GM21360 (cell line): ENCODE data around the gene MYO5C.
A peak's percentile ranks its signal among the peaks of the same experiment; 100 is the strongest.
"Not testable (repeated sequence)": the region's sequence is repeated elsewhere in the genome, so short reads cannot be mapped to it uniquely, and the experiment has no call there.

Source experiments
- ATAC-seq: cut with Tn5 transposase; IDR thresholded peaks from one replicate; pipeline ENCODE4 v1.9.1; 2021; ENCODE audit warnings: mild to moderate bottlenecking, moderate library complexity; ENCODE audit not compliant: unreplicated experiment

Gene MYO5C

DNA sequence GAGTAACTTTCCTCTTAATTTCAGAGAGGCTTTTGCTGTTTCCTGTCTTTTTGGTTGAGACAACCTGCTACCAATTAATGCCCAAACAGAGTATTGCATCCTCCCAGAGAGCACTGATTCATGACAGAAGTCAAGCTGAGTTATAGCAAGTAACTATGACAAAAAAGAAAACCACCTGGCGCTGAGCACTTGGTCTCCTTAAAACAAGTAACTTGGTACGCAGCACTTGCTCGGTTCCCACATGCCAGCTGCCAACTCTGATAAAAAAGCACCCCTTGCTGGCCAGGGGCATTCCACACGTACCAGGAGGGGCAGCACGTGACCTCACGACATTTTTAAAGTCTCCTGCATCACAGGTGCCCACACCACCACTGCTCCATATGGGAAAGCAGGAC, 13.5 kb upstream of the MYO5C start:
- ATAC-seq, result peak; percentile 56

DNA sequence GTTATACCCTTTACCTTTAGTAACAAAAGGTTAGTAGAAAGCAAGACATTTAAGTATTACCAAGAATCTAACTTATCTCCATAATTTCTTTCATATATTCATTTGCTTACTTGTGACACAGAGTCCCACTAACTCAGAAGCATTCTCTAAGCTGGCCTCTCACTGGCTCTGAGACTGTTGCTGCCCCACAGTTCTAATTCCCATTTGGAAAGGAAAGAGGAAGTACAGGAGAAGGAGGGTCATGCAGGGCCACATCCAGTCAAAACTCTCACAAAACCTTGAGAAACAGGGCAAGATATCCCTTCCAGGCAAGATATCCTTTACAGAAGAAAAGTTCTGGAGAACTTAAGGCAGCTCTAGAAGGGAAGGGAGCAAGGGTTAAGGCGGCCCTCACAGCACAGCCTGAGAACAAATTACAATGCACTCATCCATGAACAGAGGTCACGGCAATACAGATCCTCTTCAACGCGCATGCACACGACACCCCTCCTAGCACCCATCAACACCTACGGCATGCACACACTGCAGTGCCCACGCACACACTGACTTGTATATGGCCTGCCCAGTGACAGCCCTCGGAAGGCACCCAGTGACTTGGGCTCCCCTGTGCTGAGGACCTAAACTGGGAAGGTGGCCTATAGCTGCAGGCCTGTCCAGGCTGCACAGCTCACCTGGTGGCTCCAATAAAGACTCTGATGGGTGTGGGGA, 13.0 kb upstream of the MYO5C start:
- ATAC-seq, result peak; percentile 81

DNA sequence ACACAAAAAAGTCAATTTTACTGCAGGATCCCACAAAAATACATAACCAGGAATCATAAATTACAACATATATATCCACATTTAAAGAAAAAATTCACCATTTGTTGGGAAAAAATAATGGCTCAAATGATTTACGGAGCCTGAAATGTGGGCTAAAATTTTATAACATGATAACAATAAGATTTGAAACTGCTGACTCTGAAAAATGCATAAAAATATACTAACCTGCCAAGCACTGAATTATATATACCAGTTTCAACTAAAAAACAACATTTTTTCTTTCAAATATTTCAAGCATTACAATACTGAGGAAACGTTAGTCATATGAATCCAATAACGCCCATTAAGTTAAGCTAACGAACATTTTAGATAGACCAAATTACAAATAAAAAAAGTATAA, 12.2 kb upstream of the MYO5C start:
- no peak for ATAC-seq

DNA sequence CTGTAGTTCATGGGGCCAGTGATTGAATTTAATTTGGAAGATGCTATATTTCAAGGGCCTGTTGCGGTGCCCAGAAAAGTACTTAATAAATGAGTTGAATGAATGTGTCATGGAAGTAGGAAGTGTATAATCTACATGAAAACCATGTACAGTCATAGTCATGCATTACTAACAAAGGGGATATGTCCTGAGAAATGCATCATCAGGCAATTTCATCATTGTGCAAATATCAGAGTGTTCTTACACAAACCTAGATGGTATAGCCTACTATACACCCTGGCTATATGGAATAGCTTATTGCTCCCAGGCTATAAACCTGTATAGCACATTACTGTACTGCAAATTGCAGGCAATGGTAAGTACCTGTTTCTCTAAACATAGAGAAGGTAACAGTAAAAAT, 10.7 kb upstream of the MYO5C start:
- no peak for ATAC-seq

DNA sequence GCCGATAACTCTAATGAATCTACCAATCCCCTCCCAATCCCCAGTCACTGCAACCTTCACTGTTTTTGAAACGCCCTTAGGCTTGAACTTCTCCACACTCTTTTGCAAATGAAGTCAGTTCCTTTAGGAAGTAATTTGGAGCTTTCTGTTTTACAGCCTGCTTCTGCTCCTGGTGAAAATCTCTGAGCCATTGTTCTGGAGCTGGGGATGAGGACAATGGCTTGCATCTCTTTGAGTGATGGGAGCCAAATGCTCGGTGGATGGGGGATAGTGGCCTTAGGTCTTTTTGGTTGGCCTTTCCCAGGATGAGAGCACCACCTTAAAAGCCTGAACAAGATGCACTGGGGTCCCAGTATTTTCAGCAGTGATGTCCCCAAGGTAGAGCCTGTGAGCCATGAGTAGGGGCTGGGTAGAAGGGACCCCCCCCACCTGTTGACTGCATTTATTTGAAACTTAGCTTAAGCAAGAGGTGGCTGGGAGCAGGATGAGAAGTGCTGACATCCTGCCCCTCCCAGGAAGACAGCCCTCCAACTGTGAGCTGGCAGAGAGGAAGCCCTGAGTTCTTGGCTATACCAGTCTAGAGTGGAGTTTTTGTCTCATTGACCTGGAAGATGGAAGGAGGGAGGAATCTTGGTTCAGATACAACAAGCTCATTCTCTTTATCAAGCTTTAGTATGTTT, 7.6 kb upstream of the MYO5C start:
- no peak for ATAC-seq

DNA sequence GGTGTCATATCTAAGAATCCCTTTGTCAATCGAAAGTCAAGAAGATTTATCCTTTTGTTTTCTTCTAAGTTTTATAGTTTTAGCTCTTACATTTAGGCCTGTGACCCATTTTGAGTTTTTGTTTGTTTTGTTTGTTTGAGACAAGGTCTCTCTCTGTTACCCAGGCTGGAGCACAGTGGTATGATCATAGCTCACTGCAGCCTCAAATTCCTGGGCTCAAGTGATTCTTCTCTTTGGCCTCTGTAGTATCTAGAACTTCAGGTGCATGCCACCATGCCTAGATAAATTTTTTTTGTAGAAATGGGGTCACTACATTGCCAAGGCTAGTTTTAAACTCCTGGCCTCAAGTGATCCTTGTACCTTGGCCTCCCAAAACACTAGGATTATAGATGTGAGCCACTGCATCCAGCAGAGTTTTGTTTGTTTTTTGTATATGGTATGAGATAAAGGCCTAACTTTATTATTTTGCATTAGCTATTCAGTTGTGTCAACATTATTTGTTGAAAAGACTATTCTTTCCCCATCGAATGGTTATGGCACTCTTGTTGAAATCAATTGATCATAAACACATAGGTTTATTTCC, 5.8 kb upstream of the MYO5C start:
- ATAC-seq, result no peak

DNA sequence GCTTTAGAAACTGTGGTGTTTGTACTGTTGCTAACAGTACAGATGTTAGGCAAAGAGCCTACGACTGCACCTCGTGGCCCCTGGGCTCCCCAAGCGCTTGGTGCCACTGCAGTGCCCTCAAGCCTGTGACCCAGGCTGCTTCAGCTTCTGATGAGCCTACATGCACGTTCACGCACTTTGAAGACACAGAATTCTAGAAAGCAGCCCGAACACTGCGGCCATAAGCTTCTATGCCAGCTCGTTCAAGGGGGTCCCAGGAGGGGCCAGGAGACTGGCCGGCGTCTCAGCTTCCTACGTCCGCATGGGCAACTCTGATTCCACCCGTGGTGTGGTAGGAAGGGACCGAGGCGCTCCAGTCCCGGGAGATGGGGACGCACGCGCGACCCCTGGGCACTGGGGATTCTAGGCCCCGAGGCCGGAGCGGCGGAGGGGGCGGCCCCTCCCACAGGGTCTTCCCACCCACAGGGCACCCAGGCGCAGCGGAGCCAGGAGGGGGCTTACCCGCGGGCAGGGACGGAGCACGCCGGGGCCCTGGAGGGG, 653 bp downstream of the MYO5C start:
- no peak for ATAC-seq

DNA sequence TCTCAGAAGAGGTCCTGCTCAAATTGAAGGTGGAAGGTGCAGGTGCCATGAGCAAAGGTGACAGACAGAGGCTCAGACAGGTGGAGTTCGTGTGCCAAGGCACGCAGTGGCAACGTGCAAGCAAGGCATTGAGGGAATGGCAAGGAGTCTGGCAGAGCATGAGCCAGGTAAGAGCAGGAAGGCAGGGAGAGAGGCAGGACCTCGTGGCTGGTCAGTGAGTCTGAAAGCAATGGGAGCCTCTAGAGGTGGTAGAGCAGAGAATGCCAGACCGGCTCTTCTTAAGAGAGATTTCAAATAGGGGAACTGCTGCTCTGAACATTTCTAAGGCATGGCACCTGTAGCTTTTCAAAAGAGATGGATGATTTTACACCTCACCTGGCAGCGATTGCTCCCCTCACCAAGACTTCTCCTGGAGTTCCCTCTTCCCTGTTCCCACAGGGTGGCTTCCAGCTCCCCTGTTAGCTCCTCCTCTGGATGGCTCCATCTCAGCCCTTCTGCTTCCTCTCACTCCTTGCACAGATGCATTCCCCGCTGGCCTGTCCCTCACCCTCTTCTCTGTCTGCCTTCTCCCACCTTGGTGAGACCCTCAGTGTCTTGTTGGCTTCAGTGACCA, 2.7 kb downstream of the MYO5C start:
- no peak for ATAC-seq

DNA sequence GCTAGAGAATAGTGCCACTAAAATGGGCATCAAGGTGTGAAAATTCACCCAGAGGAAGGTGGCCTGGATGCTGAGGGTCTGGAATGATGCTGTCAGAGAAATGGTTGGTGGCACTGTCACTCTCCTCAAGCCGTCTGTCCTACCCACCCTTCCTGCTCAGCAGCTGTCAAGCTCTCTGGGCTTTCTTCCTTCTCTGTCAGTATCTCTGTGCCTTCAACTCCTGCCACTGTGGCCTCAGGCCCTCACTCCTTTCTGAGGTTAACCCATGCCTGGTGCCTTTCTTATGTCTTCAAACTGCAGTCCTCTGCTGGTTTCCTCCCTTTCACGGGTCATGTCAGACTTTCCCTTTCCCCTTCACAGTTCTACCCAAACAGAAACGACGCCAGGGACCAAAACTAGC, 4.4 kb downstream of the MYO5C start:
- no peak for ATAC-seq

DNA sequence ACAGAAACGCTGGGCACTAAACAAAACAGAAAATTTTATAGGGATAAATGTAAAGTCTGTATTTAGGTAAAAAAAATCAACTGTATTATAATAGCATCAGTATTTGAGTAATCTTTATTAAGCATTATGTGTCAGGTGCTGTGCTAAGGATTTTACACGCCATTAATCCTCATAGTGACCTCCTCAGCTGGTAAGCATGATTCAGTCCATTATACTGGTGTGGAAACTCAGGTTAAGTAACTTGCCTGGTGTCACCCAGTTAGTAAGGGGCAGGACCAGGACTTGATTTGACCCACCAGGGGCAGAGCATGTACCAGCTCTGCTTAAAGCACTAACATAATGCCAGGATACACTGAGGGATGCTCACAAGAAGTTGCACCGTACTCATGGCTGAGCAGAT, 4.8 kb downstream of the MYO5C start:
- no peak for ATAC-seq

DNA sequence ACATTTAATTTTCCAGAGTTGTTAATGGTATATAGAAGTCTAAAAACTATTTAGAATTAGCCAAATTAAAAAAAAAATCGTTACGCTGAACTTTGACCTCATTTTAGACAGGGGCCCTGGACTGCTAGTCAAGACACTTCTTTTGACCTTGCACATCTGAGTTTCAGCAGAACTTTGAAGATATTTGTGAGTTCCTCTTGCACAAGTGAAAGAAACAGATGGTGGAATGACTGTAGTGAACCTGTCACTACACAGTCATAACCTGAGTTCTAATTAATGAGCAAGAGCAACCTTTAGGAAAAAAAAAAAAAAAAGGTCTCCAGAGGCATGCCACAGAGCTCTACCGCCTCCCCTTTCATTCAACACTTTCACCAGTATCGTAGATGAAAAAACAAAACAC, 5.3 kb downstream of the MYO5C start:
- peak; percentile 60 for ATAC-seq

DNA sequence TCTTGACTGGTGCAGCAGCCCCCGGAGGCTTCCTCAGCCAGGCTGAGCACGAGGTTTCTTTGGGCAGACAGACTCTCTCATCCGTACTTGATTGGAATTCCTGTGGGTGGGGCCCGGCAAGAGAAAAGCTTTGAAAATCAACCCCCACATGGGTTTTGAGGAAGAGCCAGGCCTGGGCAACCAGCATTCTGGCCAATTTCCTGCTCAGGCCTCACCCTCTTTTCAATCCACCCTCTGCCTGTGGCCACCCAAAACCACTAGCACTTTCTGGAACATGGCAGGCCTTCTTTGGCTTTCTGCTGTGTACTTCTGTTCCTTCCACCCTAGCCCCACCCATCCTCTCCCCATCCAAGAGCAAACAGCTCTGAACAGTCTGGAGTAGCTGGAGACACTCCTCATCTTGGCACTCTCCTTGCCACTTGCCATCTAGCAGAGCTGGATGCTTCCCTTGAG, 5.9 kb downstream of the MYO5C start:
- ATAC-seq, result no peak

DNA sequence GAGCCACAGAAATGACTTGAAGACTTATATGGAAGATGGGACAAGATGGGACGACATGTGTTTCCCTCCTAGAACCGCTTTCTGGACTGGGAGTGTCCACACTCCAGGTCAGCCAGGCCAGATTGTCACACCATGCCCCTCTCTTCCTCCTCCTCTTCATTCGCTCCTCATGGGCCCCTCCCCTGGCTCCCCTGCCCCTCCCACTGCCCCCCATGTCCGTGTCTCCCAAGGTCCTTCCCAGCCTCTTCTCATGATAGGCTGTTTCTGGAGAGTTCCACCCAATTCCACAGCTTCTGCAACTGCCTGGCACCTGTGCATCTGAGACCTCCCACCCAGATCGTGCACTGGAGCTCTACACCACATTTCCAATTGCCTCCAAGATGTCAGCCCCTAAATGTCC, 6.6 kb downstream of the MYO5C start:
- no peak for ATAC-seq

DNA sequence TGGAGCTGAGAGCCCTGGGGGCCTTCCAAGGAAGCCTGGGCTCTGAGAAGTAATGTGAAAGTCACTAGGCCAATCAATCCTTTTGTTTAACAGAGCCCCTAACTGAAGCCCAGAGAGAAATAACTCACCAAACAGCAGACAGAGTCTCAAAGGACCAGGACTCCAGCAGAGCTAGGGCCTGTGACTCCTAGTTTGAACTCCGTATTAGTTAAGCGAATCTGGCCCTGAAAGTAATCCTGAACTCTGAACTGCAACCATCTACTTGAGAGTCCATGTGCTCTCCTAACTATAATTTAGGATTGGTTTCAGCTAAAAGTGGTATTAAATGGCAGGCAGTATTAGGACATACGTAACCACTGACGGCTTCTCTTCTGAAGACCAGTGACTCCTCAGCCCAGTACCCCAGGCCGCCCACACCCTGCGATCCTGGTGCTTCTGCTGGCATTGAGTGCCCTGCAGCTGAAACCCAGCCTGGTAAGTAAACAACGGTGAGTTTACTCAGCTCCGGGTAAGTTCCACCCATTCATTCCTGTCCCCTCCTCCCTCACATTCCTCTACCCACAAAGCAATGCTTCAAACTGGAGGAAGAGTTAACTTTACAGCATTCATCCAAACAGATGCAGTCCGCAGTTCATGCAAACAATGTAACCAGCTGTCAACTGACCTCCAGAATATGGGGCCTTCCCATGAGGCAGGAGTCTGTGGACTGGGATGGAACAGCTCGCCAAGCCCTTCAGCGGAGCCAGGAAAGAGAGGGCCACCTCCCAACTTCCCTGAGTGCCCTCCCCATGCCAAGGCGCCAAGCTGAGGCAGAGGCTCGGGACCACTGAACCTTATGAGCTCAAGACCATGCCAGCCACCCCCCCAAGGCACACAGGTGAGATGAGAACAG, 7.3 kb downstream of the MYO5C start:
- no peak for ATAC-seq

DNA sequence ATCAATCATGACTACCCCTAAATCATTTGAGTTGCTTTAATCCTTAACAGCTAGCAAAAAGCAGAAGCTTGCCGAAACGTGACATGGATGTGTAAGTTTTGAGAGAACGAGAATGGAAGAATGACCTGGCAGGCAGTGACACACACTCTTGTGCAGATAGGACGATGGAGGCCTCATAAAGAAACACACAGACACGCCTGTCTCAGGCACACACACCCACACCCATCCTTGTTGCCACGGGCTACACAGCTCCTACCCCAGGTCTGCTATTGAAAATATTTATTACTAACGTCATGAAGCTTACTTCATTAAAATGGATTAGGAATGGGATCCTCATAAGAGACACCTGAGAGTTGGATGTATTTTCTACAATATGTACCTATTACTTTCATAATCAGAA, 8.5 kb downstream of the MYO5C start:
- no peak for ATAC-seq

DNA sequence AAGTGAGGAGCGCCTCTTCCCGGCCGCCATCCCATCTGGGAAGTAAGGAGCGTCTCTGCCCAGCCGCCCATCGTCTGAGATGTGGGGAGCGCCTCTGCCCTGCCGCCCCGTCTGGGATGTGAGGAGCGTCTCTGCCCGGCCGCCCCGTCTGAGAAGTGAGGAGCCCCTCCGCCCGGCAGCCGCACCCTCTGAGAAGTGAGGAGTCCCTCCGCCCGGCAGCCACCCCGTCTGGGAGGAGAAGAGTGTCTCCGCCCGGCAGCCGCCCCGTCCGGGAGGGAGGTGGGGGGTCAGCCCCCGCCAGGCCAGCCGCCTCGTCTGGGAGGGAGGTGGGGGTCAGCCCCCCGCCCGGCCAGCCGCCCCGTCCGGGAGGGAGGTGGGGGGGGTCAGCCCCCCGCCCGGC, 9.7 kb downstream of the MYO5C start:
- ATAC-seq, result not testable (repeated sequence)

DNA sequence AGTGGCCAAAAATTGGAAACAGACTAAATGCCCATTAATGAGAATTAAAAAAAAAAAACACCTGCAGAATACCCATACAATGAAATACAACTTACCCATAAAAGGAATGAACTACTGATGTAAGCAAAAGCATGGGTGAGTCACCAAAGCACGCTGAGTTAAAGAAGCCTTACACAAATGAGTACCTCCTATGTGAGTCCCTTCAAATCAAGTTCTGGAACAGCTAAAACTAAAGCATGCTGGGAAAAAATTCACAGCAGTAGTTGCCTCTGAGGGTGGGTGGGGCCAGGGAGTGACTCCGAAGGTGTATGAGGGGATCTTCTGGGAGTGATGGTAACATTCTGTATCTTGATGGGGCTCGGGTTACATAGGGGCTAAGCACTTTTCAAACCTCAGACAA, 11.4 kb downstream of the MYO5C start:
- no peak for ATAC-seq

DNA sequence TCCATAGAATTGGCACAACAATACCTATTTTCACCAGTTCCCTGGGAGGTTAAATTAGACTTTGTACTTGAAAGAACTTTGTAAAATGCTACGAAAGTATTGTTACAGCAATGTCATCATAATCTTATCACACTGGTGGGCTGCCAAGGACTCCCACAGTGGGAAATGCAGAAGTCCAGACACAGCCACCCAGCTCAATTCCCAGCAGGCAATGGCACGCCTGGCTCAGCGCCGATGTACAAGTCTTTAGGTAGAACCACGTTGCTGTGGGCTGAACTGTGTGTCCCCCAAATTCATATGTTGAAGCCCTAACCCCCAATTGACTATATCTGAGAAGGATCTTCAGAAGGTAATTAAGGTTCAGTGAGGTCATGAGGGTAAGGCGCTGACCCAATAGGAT, 12.3 kb downstream of the MYO5C start:
- ATAC-seq, result no peak

DNA sequence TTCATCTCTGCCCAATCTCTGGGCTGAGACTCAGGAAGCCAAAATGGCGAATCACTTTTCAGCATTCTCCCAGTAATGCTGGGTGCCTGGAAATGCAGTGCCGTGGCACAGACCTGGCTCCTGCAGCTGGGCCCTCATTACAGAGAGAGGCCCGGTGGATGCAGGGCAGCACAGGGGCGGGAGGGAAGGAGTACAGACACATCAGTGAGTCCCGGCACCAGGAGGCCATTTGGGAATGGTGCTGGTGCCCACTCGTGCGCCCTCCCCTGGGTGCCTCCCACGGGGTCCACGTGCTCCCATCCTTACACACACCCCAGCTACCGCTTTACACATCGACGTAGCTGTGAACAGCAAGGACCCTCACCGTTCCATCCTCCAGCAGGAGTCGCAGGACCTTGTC, 13.2 kb downstream of the MYO5C start:
- ATAC-seq, result no peak
